ENCODE data around the gene FBRS. TPM values are rescaled to one million over a fixed set of nuclear protein-coding genes. Genes with fewer than 3 reads are reported as not detected.

FBRS gene
- total and polyA plus RNA-seq, 2 donors (not counting 3 experiments of a cell fraction or from before 2014, with no cell fraction given): 15.5 to 68.6 TPM

GRCh38 chr16:30665830-30666190, 7.6 kb downstream of the FBRS start:
- peaks cover 7% of the 10 kb centered on the region for H3K4me1 ChIP-seq (ENCODE audit: control insufficient read depth, extremely low read depth, insufficient read depth, low read length)
- H3K27ac ChIP-seq (ENCODE audit: insufficient read depth, low read depth, low read length): no peak overlapping the region
- no peaks in the 10 kb centered on the region for H3K9me1 ChIP-seq (replicated peaks; ENCODE audit: control insufficient read depth, extremely low read depth, insufficient read depth, low read length)
- peaks cover 23 to 73% of the 10 kb centered on the region in 2 experiments for H3K36me3 ChIP-seq (ENCODE audit: control insufficient read depth in 2 of 2, extremely low read depth in 1 of 2, insufficient read depth in 2 of 2, low read length in 2 of 2)
- no peaks in the 10 kb centered on the region for H4K20me1 ChIP-seq (replicated peaks; ENCODE audit: control insufficient read depth, extremely low read depth, insufficient read depth, low read length)
- H3K9ac ChIP-seq (replicated peaks; ENCODE audit: extremely low read depth, insufficient read depth, low read length): no peak overlapping the region
- H3K79me2 ChIP-seq (ENCODE audit: control insufficient read depth, insufficient read depth, low read length): peaks cover 32% of the 10 kb centered on the region
- no peak overlapping the region for H3K4me2 ChIP-seq (ENCODE audit: insufficient read depth, low read length)
- intact Hi-C loops (cut with micrococcal nuclease) (no loop called here), dilution Hi-C loops (cut with MboI; ENCODE audit: extremely low pct_ligation_motif_present, low sequenced_read_pairs) (no loop called here)
- H3K4me3 ChIP-seq (replicated peaks in 1 of 3; ENCODE audit: insufficient read depth in 1 of 3, low read depth in 1 of 3, low read length in 3 of 3): no peak overlapping the region
- H3K9me3 ChIP-seq (replicated peaks; ENCODE audit: control insufficient read depth, insufficient read depth, low read length): no peaks in the 10 kb centered on the region
- DNase-seq (ENCODE audit: low read depth, low spot score): peak; percentile 14
- FAIRE-seq: no peak
- no peaks in the 10 kb centered on the region for H3K27me3 ChIP-seq (ENCODE audit: control insufficient read depth in 2 of 2, insufficient read depth in 2 of 2, low read length in 2 of 2)
- POLR2A ChIA-PET: interaction anchor here (0.6 kb wide), 1 partner anchor 48 kb away, joined by 3 read pairs; no protein-coding TSS in a partner anchor
- TF ChIP-seq POLR2AphosphoS5 (IDR thresholded peaks at IDR 0.05; ENCODE audit: insufficient read depth, low read depth, low read length) (no peak), MYC (IDR thresholded peaks at IDR 0.05; ENCODE audit: low read depth, low read length) (no peak), EZH2 (IDR thresholded peaks at IDR 0.05; ENCODE audit: borderline replicate concordance, low read depth, low read length, severe bottlenecking) (no peak), JUN (IDR thresholded peaks at IDR 0.05; ENCODE audit: borderline replicate concordance, insufficient read depth, insufficient read length, low read depth) (no peak), FOS (IDR thresholded peaks at IDR 0.05; ENCODE audit: borderline replicate concordance, insufficient read depth, low read length) (no peak), CTCF (IDR thresholded peaks at IDR 0.05; ENCODE audit: extremely low read depth in 1 of 2, insufficient read depth in 1 of 2, low read depth in 1 of 2, low read length in 2 of 2) (no peak), POLR2A (IDR thresholded peaks at IDR 0.05; ENCODE audit: low read depth, low read length) (no peak), GATA2 (IDR thresholded peaks at IDR 0.05; ENCODE audit: insufficient read depth, insufficient read length, low read depth, low read length) (no peak)
- BruUV-seq (replicated peaks): no TSS peak
- CTCF ChIA-PET: interaction anchor here (1.7 kb wide), 1 partner anchor 28 kb away, joined by 19 read pairs; no protein-coding TSS in a partner anchor
- H2AFZ ChIP-seq (ENCODE audit: low read depth, low read length): no peak overlapping the region

Measured in endothelial cell of umbilical vein (primary cell).